ENCODE results near the gene N4BP3. TPM values are rescaled to one million over a fixed set of nuclear protein-coding genes. Genes with fewer than 3 reads are reported as not detected.
A peak's percentile ranks its signal among the peaks of the same experiment; 100 is the strongest.

The N4BP3 gene
- total RNA-seq, 2 donors from 2014 or later, result 2.3 to 4.7 TPM

DNA sequence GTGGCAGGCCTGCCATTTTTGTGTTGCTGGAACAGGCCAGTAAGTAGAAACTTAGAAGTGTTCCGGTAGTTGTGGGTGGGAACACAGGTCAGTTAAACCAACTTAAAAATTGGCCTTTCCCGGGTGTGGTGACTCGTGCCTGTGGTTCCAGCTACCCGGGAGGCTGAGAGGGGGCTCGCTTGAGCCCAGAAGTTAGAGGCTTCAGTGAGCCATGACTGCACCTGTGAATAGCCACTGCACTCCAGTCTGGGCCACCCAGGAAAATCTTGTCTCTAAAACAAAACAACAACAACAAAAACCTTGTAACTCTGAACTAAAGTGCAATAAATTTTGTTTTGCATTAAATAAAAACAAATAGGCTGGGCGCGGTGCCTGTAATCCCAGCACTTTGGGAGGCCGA lies 41.7 kb downstream of the N4BP3 start:
- WGBS, result 80% methylated on average over 8 of the region's 8 CpGs
- H3K4me3 ChIP-seq, result no peak overlapping the region
- TF ChIP-seq POLR2AphosphoS5 (IDR thresholded peaks at IDR 0.05), result no peak
- TF ChIP-seq CTCF (IDR thresholded peaks at IDR 0.05), result no peak
- TF ChIP-seq POLR2A (IDR thresholded peaks at IDR 0.05), result no peak

GRCh38 chr5:178160176-178160575 lies 46.8 kb downstream of the N4BP3 start:
- Histone ChIP-seq H3K4me1 (replicated peaks) (no peaks in the 10 kb centered on the region), H3K27me3 (replicated peaks; ENCODE audit: insufficient read depth) (no peaks in the 10 kb centered on the region), H3K36me3 (no peaks in the 10 kb centered on the region), H3K4me3 (no peak overlapping the region), H3K9me3 (no peaks in the 10 kb centered on the region), H3K27ac (no peak overlapping the region)
- intact Hi-C loops (cut with DNase I), result no loop called here
- WGBS, result 90% methylated on average over 5 of the region's 5 CpGs
- TF ChIP-seq CTCF (IDR thresholded peaks at IDR 0.05), result no peak
- DNase-seq (ENCODE audit: low spot score), result no peak

More for the DNA sequence above, 41.7 kb downstream of the N4BP3 start:
- Histone ChIP-seq H3K27me3 (replicated peaks; ENCODE audit: insufficient read depth) (no peaks in the 10 kb centered on the region), H3K27ac (no peak overlapping the region), H3K36me3 (no peaks in the 10 kb centered on the region), H3K4me1 (replicated peaks) (peaks cover 7% of the 10 kb centered on the region), H3K9me3 (no peaks in the 10 kb centered on the region)
- no peak for DNase-seq (ENCODE audit: low spot score)
- intact Hi-C loops (cut with DNase I), result loop anchor here (10.0 kb wide), 1 partner anchor 550 kb away; the partner anchor contains the start of gene B4GALT7

DNA sequence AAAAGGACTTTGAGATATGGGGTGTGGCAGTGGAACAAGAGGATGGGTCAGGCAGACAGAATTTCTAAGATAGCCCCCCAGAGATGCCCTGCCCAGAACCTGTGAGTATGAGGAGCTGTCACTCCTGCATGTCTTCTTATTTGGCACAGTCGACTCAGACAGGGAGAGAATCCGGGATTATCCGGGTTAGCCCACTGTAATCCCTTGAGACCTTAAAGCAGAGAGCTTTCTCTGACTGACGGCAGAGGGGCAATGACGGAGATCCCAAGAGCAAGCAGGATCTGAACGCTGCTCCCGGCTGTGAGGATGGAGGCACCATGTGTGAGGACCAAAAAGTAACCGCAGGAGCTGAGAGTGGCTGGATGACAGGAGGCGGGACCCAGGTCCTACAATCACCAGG lies 49.1 kb downstream of the N4BP3 start:
- intact Hi-C loops (cut with DNase I), result no loop called here
- TF ChIP-seq POLR2A (IDR thresholded peaks at IDR 0.05) (no peak), POLR2AphosphoS5 (IDR thresholded peaks at IDR 0.05) (no peak), CTCF (IDR thresholded peaks at IDR 0.05) (no peak)
- Histone ChIP-seq H3K9me3 (no peaks in the 10 kb centered on the region), H3K4me3 (no peak overlapping the region), H3K27me3 (replicated peaks; ENCODE audit: insufficient read depth) (no peaks in the 10 kb centered on the region), H3K4me1 (replicated peaks) (no peaks in the 10 kb centered on the region), H3K36me3 (no peaks in the 10 kb centered on the region), H3K27ac (no peak overlapping the region)
- 70% methylated on average over 9 of the region's 9 CpGs for WGBS
- DNase-seq (ENCODE audit: low spot score), result no peak

DNA sequence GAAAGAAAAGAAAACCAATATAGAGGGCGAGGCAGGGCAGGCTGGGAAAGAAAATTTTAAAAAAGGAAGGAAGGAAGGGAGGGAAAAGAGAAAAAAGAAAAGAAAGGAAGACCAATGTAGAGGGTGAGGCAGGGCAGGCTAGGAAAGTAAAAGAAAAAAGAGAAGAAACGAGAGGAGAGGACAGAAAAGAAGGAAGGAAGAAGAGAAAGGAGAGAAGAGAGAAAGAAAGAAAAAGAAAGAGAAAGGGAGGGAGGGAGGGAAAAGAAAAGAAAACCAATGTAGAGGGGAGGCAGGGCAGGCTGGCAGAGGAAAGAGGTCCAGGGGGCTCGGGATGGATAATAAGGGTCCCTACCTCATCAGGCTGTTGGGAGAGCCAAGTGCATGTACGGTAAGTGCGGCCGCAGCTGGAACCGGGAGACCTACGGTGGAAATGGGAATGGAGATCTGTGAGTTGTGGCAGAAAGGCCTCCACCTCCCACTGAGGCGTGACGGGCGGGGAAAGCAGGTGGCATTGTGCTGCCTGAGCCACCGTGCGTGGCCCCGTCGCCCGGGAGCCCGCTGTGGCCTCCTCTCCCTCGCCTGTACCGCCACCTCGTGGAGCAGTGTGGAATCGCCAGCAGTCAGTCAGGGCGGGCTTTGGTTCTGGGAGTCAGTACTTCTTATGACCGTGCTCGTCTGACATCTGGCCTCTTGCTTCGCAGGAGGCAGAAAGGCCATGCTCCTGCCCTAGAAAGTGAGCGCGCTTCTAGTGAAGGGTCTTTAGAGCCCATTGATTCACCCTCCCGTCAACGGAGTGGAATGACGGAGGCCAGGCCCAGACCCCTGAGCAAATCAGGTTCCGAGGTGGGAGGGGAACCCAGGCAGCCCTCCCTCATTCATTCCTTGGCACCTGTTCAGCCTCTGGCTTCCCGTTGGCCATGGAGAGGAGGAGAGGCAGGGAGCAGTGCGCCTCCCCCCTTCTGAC lies 50.7 kb downstream of the N4BP3 start:
- Histone ChIP-seq H3K4me3 (no peak overlapping the region), H3K4me1 (replicated peaks) (no peaks in the 10 kb centered on the region), H3K36me3 (no peaks in the 10 kb centered on the region), H3K9me3 (no peaks in the 10 kb centered on the region), H3K27ac (no peak overlapping the region), H3K27me3 (replicated peaks; ENCODE audit: insufficient read depth) (no peaks in the 10 kb centered on the region)
- TF ChIP-seq POLR2A (IDR thresholded peaks at IDR 0.05) (no peak), POLR2AphosphoS5 (IDR thresholded peaks at IDR 0.05) (peak; percentile 50), CTCF (IDR thresholded peaks at IDR 0.05) (peak; percentile 87 to 99 (median 93))
- DNase-seq (ENCODE audit: low spot score), result peak; percentile 66
- intact Hi-C loops (cut with DNase I), result loop anchor here (2.0 kb wide), 1 partner anchor 87 kb away; no protein-coding TSS in a partner anchor
- 8% methylated on average over 33 of the region's 33 CpGs for WGBS
